Sigmoid colon (tissue), 4 donors: ENCODE measurements around the gene ERMARD.

Experiments
- CTCF ChIP-seq, 4 experiments: fragments of 450-650 bp in 3 of 4; fragments of 200-600 bp in 1 of 4; IDR thresholded peaks; one replicate each; pipeline ENCODE4 v1.5.1; 2016 to 2019; ENCODE audit warnings: antibody characterized with exemption in 4 of 4, mild to moderate bottlenecking in 3 of 4, moderate library complexity in 2 of 4
- EP300 ChIP-seq, 4 donors: sonication (generic); formaldehyde crosslinking; IDR thresholded peaks; one replicate each; pipeline ENCODE4 v1.6.1; 2017; ENCODE audit warnings: antibody characterized with exemption in 4 of 4
- POLR2A ChIP-seq, 2 donors: fragments of 450-650 bp; IDR thresholded peaks; one replicate each; pipeline ENCODE4 v1.6.1; 2016; ENCODE audit warnings: antibody characterized with exemption in 2 of 2, mild to moderate bottlenecking in 2 of 2, moderate library complexity in 2 of 2
- POLR2AphosphoS5 ChIP-seq, 4 donors: sonication (generic); formaldehyde crosslinking; IDR thresholded peaks; one replicate each; pipeline ENCODE4 v1.6.1; 2017; ENCODE audit warnings: antibody characterized with exemption in 4 of 4

- TF ChIP-seq EP300 (IDR thresholded peaks at IDR 0.05): no peak
- TF ChIP-seq POLR2A (IDR thresholded peaks at IDR 0.05): no peak
- no peak for TF ChIP-seq CTCF (IDR thresholded peaks at IDR 0.05)
- TF ChIP-seq POLR2AphosphoS5 (IDR thresholded peaks at IDR 0.05): no peak
These were observed 36.8 kb upstream of the ERMARD start for GRCh38 chr6:169714595-169714994.
